Measurements from ENCODE around the gene SCN9A.

SCN9A gene

DNA sequence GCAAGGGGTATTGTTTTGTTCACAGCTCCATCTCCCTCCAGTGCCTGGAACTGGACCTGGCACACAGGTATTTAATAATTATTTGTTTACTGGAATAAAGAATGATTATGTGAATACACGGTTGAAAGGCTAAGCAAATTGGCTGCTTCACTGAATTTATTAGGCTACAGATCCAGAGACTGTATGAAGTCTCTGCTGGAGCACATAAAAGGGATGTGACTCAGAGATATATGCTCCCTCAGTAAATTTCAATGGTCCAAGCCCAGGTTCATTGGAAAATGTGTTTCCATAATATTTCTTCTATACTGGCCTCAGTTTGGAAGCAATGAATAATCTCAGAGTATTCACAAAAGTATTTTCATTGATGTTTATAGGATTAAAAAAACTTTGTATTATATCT, 126.4 kb downstream of the SCN9A start:
- no peaks in the 10 kb centered on the region for H3K9me3 ChIP-seq (ENCODE audit: control insufficient read depth, low read length)
- H3K4me3 ChIP-seq (ENCODE audit: low read depth, low read length): no peak overlapping the region
- no peak overlapping the region for H3K9ac ChIP-seq
- H3K27me3 ChIP-seq (ENCODE audit: control insufficient read depth, insufficient read depth, low read length): no peaks in the 10 kb centered on the region
- H3K27ac ChIP-seq: no peak overlapping the region
- H3K79me2 ChIP-seq: no peaks in the 10 kb centered on the region
- no peak overlapping the region for H2AFZ ChIP-seq
- H3K36me3 ChIP-seq (ENCODE audit: control insufficient read depth, insufficient read depth, low read length): no peaks in the 10 kb centered on the region
- TF ChIP-seq, protein P1, sequence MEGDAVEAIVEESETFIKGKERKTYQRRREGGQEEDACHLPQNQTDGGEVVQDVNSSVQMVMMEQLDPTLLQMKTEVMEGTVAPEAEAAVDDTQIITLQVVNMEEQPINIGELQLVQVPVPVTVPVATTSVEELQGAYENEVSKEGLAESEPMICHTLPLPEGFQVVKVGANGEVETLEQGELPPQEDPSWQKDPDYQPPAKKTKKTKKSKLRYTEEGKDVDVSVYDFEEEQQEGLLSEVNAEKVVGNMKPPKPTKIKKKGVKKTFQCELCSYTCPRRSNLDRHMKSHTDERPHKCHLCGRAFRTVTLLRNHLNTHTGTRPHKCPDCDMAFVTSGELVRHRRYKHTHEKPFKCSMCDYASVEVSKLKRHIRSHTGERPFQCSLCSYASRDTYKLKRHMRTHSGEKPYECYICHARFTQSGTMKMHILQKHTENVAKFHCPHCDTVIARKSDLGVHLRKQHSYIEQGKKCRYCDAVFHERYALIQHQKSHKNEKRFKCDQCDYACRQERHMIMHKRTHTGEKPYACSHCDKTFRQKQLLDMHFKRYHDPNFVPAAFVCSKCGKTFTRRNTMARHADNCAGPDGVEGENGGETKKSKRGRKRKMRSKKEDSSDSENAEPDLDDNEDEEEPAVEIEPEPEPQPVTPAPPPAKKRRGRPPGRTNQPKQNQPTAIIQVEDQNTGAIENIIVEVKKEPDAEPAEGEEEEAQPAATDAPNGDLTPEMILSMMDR (IDR thresholded peaks at IDR 0.05): no peak
- no peak overlapping the region for H3K4me2 ChIP-seq (ENCODE audit: low read length)
- H3K4me1 ChIP-seq: no peaks in the 10 kb centered on the region

GRCh38 chr2:166246901-166247300, 128.8 kb downstream of the SCN9A start:
- no peak overlapping the region for H2AFZ ChIP-seq
- TF ChIP-seq, protein P1 (IDR thresholded peaks at IDR 0.05): no peak
- no peak overlapping the region for H3K4me2 ChIP-seq (ENCODE audit: low read length)
- no peaks in the 10 kb centered on the region for H3K4me1 ChIP-seq
- no peaks in the 10 kb centered on the region for H3K36me3 ChIP-seq (ENCODE audit: control insufficient read depth, insufficient read depth, low read length)
- H3K9ac ChIP-seq: no peak overlapping the region
- H3K79me2 ChIP-seq: no peaks in the 10 kb centered on the region
- H3K9me3 ChIP-seq (ENCODE audit: control insufficient read depth, low read length): no peaks in the 10 kb centered on the region
- no peaks in the 10 kb centered on the region for H3K27me3 ChIP-seq (ENCODE audit: control insufficient read depth, insufficient read depth, low read length)
- H3K27ac ChIP-seq: no peak overlapping the region
- no peak overlapping the region for H3K4me3 ChIP-seq (ENCODE audit: low read depth, low read length)

GRCh38 chr2:166242309-166242708, 133.4 kb downstream of the SCN9A start:
- Histone ChIP-seq H2AFZ (no peak overlapping the region), H3K9ac (no peak overlapping the region), H3K4me1 (no peaks in the 10 kb centered on the region), H3K27me3 (ENCODE audit: control insufficient read depth, insufficient read depth, low read length) (no peaks in the 10 kb centered on the region), H3K9me3 (ENCODE audit: control insufficient read depth, low read length) (no peaks in the 10 kb centered on the region), H3K4me2 (ENCODE audit: low read length) (no peak overlapping the region), H3K4me3 (ENCODE audit: low read depth, low read length) (no peak overlapping the region), H3K79me2 (no peaks in the 10 kb centered on the region), H3K27ac (no peak overlapping the region), H3K36me3 (ENCODE audit: control insufficient read depth, insufficient read depth, low read length) (no peaks in the 10 kb centered on the region)
- TF ChIP-seq, protein P1 (IDR thresholded peaks at IDR 0.05): no peak

DNA sequence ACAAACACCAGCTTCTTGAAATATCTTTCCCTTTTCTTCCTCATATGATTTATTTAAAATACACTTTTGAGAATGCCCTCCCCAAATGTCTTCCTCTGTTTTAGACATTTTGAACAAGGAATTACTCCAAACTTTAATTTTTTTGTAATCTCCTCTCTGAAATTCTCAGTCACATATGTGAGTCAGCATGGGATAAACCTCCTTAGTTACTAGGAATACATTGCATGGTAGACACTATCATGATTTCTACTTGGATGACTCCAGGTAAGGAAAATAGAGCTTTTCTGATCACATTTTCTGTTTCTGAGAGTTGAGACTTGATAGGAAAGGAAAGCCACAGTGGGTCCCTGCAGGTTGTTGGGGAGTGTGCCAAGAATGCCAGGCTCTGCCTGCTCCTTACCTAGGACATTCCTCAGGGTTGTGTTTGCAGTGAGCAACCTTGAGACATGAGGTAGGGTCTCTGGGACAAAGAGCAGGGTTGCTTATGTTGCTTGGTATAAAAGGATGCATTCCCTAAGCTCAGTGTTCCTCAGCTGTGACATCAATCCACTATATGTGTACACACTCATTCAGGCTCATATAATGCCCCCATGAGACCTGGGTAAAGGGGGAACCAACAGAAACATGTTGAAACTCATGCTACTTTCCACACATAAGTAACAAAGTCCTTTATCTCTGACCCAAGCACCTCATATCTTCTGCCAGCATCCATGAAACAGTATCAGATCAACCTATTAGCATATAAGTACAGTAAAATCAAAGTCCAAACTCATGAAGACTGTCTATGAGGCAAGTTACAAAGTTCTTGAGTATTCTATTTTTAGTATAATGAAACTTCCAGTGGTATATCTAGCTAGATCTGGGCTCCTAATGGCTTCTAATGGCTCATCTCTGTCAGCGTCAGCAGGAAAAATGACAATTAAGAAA, 135.1 kb downstream of the SCN9A start:
- Histone ChIP-seq H3K27me3 (ENCODE audit: control insufficient read depth, insufficient read depth, low read length) (no peaks in the 10 kb centered on the region), H3K27ac (no peak overlapping the region), H3K4me2 (ENCODE audit: low read length) (no peak overlapping the region), H3K9me3 (ENCODE audit: control insufficient read depth, low read length) (no peaks in the 10 kb centered on the region), H3K79me2 (no peaks in the 10 kb centered on the region), H2AFZ (no peak overlapping the region), H3K36me3 (ENCODE audit: control insufficient read depth, insufficient read depth, low read length) (no peaks in the 10 kb centered on the region), H3K4me1 (no peaks in the 10 kb centered on the region), H3K9ac (no peak overlapping the region), H3K4me3 (ENCODE audit: low read depth, low read length) (no peak overlapping the region)
- TF ChIP-seq, protein P1 (IDR thresholded peaks at IDR 0.05): no peak

GRCh38 chr2:166239548-166239947, 136.2 kb downstream of the SCN9A start:
- Histone ChIP-seq H3K4me1 (no peaks in the 10 kb centered on the region), H3K79me2 (no peaks in the 10 kb centered on the region), H3K9ac (no peak overlapping the region), H3K36me3 (ENCODE audit: control insufficient read depth, insufficient read depth, low read length) (no peaks in the 10 kb centered on the region), H2AFZ (no peak overlapping the region), H3K4me3 (ENCODE audit: low read depth, low read length) (no peak overlapping the region), H3K9me3 (ENCODE audit: control insufficient read depth, low read length) (no peaks in the 10 kb centered on the region), H3K27ac (no peak overlapping the region), H3K27me3 (ENCODE audit: control insufficient read depth, insufficient read depth, low read length) (no peaks in the 10 kb centered on the region), H3K4me2 (ENCODE audit: low read length) (no peak overlapping the region)
- TF ChIP-seq, protein P1 (IDR thresholded peaks at IDR 0.05): no peak
